Lower leg skin (tissue), 4 donors: Measurements from ENCODE around the gene WDR73. TPM values are rescaled to one million over a fixed set of nuclear protein-coding genes. Genes with fewer than 3 reads are reported as not detected.

Source experiments
- DNase-seq, 2 donors: peaks; one replicate each; pipeline ENCODE4 v3.0.0-alpha.2; 2019; ENCODE audit warnings: low spot score in 2 of 2
- H3K4me3 ChIP-seq: fragments of 200-600 bp; sonication (generic); 2 replicates; pipeline ENCODE4 v1.5.1; 2017; ENCODE audit warnings: mild to moderate bottlenecking, low read depth; ENCODE audit not compliant: poor library complexity, severe bottlenecking
- CTCF ChIP-seq, 3 donors: fragments of 450-650 bp; IDR thresholded peaks; one replicate each; pipeline ENCODE4 v1.5.1; 2016; ENCODE audit warnings: antibody characterized with exemption in 3 of 3, mild to moderate bottlenecking in 3 of 3, moderate library complexity in 2 of 3
- POLR2A ChIP-seq, 2 donors: fragments of 450-650 bp; IDR thresholded peaks; one replicate each; pipeline ENCODE4 v1.6.1; 2016 to 2017; ENCODE audit warnings: antibody characterized with exemption in 2 of 2, mild to moderate bottlenecking in 1 of 2, moderate library complexity in 1 of 2
- WGBS, 2 donors: methylation state at CpG; one replicate each; pipeline ENCODE4 v1.1.5; 2018; 5-methylcytosine and 5-hydroxymethylcytosine counted together
- intact Hi-C: fragments of 100-400 bp; cut with DNase I; formaldehyde crosslinking; loops from one replicate; pipeline ENCODE4 v1.15.0; 2023; ENCODE audit warnings: low total_unique reads
- total RNA-seq, 4 donors: library from RNA; depleted of rRNA; stranded (reverse); fragments of >200 nt; gene quantifications; one replicate each; pipeline ENCODE4 v1.1.0, GENCODE V29; 2016

WDR73 gene
- total RNA-seq, 4 donors from 2014 or later = 10.0 to 26.5 (median 18.9) TPM

- TF ChIP-seq CTCF (IDR thresholded peaks at IDR 0.05) (no peak), POLR2A (IDR thresholded peaks at IDR 0.05) (no peak)
- no peak for DNase-seq
- 76 to 81% methylated on average over 4 of the region's 4 CpGs for WGBS, 2 donors
- no peak overlapping the region for H3K4me3 ChIP-seq
- intact Hi-C loops = no loop called here
Measured at GRCh38 chr15:84659904-84660781, 6.1 kb upstream of the WDR73 start.

DNA sequence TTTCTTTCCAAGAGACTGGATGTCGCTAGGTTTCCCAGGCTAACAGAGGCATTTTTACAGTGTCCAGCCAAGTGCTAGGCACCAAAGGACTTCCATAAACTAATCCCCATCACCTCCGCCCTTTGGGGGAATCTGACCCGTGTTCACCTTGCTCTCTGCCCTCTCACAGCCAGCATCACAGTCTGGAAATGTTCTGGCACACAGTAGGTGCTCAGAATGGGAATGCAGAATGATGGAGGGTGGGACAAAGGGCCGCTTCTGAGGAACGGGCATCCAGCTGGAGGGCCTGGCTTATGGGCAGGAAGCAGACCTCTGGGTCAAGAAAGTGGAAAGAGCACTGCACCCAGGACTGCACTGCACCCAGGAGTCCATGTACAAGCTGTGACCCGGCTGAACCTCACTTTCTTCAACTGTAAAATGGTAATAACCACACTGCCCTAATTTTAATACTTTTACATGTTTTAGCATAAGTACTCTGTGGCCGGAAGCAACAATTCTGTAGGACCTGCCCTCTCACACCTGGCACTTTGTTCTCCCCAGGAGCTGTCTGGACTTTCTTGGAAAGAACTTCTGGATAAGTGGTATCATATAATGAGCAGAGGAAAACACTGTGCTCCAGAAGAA is 4.8 kb upstream of the WDR73 start:
- intact Hi-C loops = no loop called here
- H3K4me3 ChIP-seq = no peak overlapping the region
- no peak for TF ChIP-seq CTCF (IDR thresholded peaks at IDR 0.05)
- TF ChIP-seq POLR2A (IDR thresholded peaks at IDR 0.05) = no peak
- no peak for DNase-seq
- WGBS, 2 donors = 49 to 53% methylated on average over 7 of the region's 7 CpGs

- H3K4me3 ChIP-seq = peak within 1 kb of the TSS; percentile 19
- intact Hi-C loops = no loop called here
- DNase-seq = peak; percentile 35 to 92
- TF ChIP-seq POLR2A (IDR thresholded peaks at IDR 0.05) (no peak), CTCF (IDR thresholded peaks at IDR 0.05) (no peak)
- 0 to 1% methylated on average over 24 to 26 of the region's 61 CpGs for WGBS, 2 donors
Measured at GRCh38 chr15:84658080-84658787, 4.2 kb upstream of the WDR73 start, which contains the start of gene NMB. TSS of gene NMB (minus strand) at chr15:84658199. CDS start at chr15:84658152, 47 bp downstream.

GRCh38 chr15:84657748-84658079 is 3.6 kb upstream of the WDR73 start:
- 21 to 39% methylated on average over 4 to 15 of the region's 17 CpGs for WGBS, 2 donors
- TF ChIP-seq POLR2A (IDR thresholded peaks at IDR 0.05) = no peak
- TF ChIP-seq CTCF (IDR thresholded peaks at IDR 0.05) = no peak
- intact Hi-C loops = no loop called here
- DNase-seq = peak in 1 of 2 donors; percentile 87
- H3K4me3 ChIP-seq = peak overlapping the region; percentile 19

GRCh38 chr15:84656972-84657371 is 2.9 kb upstream of the WDR73 start:
- intact Hi-C loops = no loop called here
- no peak for TF ChIP-seq POLR2A (IDR thresholded peaks at IDR 0.05)
- TF ChIP-seq CTCF (IDR thresholded peaks at IDR 0.05) = no peak
- DNase-seq = no peak
- no peak overlapping the region for H3K4me3 ChIP-seq
- 54 to 85% methylated on average over 3 to 7 of the region's 7 CpGs for WGBS, 2 donors
